ENCODE data around the gene FYB2. TPM values are rescaled to one million over a fixed set of nuclear protein-coding genes. Genes with fewer than 3 reads are reported as not detected.
A peak's percentile ranks its signal among the peaks of the same experiment; 100 is the strongest.

Gene FYB2
- total and polyA plus RNA-seq, 10 of the 15 experiments (the other 5 are each of a cell fraction or from before 2014, with no cell fraction given), result 0.04 to 0.16 (median 0.05) TPM; not detected in 4

- TF ChIP-seq RELB (IDR thresholded peaks at IDR 0.05; ENCODE audit: low read depth), result no peak
Observed at GRCh38 chr1:56712150-56712549, 107.1 kb downstream of the FYB2 start (continued).

GRCh38 chr1:56710646-56711045 is 108.6 kb downstream of the FYB2 start:
- BruUV-seq (replicated peaks), result no TSS peak
- no peaks in the 10 kb centered on the region for H3K27me3 ChIP-seq (replicated peaks in 1 of 2; ENCODE audit: control insufficient read depth in 2 of 2, insufficient read depth in 2 of 2, low read length in 1 of 2)
- H2AFZ ChIP-seq (ENCODE audit: control insufficient read depth, low read depth, low read length), result no peak overlapping the region
- H3K27ac ChIP-seq (ENCODE audit: control insufficient read depth, insufficient read depth), result no peak overlapping the region
- in situ Hi-C loops (cut with MboI) (no loop called here), intact Hi-C loops (cut with micrococcal nuclease; ENCODE audit: unreplicated experiment) (no loop called here)
- ChIA-PET SMC1A (ENCODE audit: uncharacterized antibody, unreplicated experiment) (interaction anchor here (1.0 to 2.4 kb wide), 5 partner anchors 125 to 1426 kb away, joined by 3 to 8 read pairs (median 7); no protein-coding TSS in a partner anchor), CTCF (interaction anchor here (0.6 to 3.9 kb wide), 11 partner anchors 10 to 1423 kb away, joined by 3 to 32 read pairs (median 5); no protein-coding TSS in a partner anchor), RAD21 (ENCODE audit: unreplicated experiment) (interaction anchor here (0.6 kb wide), 1 partner anchor 1438 kb away, joined by 3 read pairs; no protein-coding TSS in a partner anchor), POLR2A (interaction anchor here (1.0 kb wide), 1 partner anchor 22 kb away, joined by 4 read pairs; no protein-coding TSS in a partner anchor)
- no peak for DNase-seq (ENCODE audit: low read depth, low spot score)
- peak; percentile 37; the same call in 1 of the 3 replicates for ATAC-seq
- FAIRE-seq, result no peak
- H3K36me3 ChIP-seq (ENCODE audit: control insufficient read depth in 2 of 2, insufficient read depth in 2 of 2, low read length in 1 of 2), result no peaks in the 10 kb centered on the region
- H4K20me1 ChIP-seq (ENCODE audit: control insufficient read depth, insufficient read depth), result no peaks in the 10 kb centered on the region
- H3K4me2 ChIP-seq (ENCODE audit: control insufficient read depth, insufficient read depth), result no peak overlapping the region
- H3K9ac ChIP-seq (ENCODE audit: control insufficient read depth, insufficient read depth, low read length), result no peak overlapping the region
- H3K9me3 ChIP-seq (replicated peaks; ENCODE audit: control insufficient read depth, insufficient read depth, low read length), result no peaks in the 10 kb centered on the region
- H3K4me1 ChIP-seq (ENCODE audit: control insufficient read depth, insufficient read depth, low read length), result no peaks in the 10 kb centered on the region
- H3K4me3 ChIP-seq, result no peak overlapping the region
- H3K79me2 ChIP-seq (ENCODE audit: control insufficient read depth, insufficient read depth, low read length), result no peaks in the 10 kb centered on the region
- no peak for TF ChIP-seq IKZF1 (conservative IDR thresholded peaks at IDR 0.05)
- no peak for TF ChIP-seq WRNIP1 (IDR thresholded peaks at IDR 0.05; ENCODE audit: borderline replicate concordance, low read depth, low read length)
- TF ChIP-seq STAT3 (IDR thresholded peaks at IDR 0.05; ENCODE audit: low read depth, low read length), result no peak
- TF ChIP-seq IKZF2 (IDR thresholded peaks at IDR 0.05), result no peak
- TF ChIP-seq BCLAF1 (IDR thresholded peaks at IDR 0.05), result no peak
- no peak for TF ChIP-seq NBN (IDR thresholded peaks at IDR 0.05)
- TF ChIP-seq KDM1A (IDR thresholded peaks at IDR 0.05; ENCODE audit: borderline replicate concordance), result no peak
- no peak for TF ChIP-seq SREBF2 (IDR thresholded peaks at IDR 0.05; ENCODE audit: low read length)
- TF ChIP-seq BCL11A (IDR thresholded peaks at IDR 0.05; ENCODE audit: low read depth, low read length), result no peak
- no peak for TF ChIP-seq CREM (IDR thresholded peaks at IDR 0.05; ENCODE audit: low read depth)
- TF ChIP-seq ZNF207 (IDR thresholded peaks at IDR 0.05; ENCODE audit: borderline replicate concordance), result no peak
- TF ChIP-seq MXI1 (IDR thresholded peaks at IDR 0.05; ENCODE audit: low read depth, low read length), result no peak
- TF ChIP-seq RUNX3 (IDR thresholded peaks at IDR 0.05; ENCODE audit: low read length), result no peak
- no peak for TF ChIP-seq HDAC2 (IDR thresholded peaks at IDR 0.05)
- TF ChIP-seq ATF2 (IDR thresholded peaks at IDR 0.05; ENCODE audit: low read length), result no peak
- TF ChIP-seq E2F4 (IDR thresholded peaks at IDR 0.05; ENCODE audit: low read depth, low read length), result no peak

All from GM12878 (cell line).